SH-SY5Y (cell line): ENCODE measurements around the gene TUBG1.

ENCODE experiments used
- GATA2 ChIP-seq: IDR thresholded peaks from 2 replicates; pipeline ENCODE4 v1.6.1; 2011; ENCODE audit warnings: mild to moderate bottlenecking, low read depth, low read length
- GATA3 ChIP-seq: IDR thresholded peaks from 2 replicates; pipeline ENCODE4 v1.6.1; 2011; ENCODE audit warnings: low read depth, mild to moderate bottlenecking, low read length, moderate library complexity

DNA sequence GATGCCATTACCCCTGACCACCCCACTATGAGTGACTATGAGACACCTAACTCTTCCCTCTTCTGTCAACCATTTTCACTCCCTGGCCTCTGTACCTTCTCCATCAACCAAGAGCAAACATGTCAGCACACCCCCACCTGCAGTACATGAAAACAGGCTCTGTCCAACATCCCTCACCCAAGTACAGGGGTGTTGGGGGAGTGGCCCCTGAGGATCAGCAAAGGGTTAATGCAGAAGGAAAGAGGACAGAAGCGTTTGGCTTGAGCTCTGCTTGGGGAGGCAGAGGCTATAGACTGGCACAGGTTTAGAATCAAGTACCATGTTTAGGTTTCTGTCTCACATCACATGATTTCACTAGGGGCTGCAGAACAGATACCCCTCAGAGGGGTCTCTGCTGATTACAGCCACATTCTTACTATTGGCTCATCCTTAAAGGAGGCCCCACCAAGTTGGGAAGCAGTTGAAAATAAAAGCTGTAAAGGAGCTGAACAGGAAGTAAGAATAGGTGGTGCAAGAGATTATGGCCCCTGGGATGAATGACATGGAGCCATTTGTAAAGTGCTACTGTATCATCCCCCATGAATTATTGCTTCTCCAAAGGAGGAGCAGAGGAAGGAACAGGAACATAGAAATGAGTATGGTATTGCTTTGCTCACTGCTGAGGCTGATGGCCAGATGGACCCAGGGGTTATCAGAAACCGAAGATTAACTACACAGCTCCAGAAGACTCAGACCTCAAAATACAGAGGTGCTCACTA, 29.5 kb upstream of the TUBG1 start:
- no peak for TF ChIP-seq GATA2
- no peak for TF ChIP-seq GATA3
